LNCAP (cell line): ENCODE data around the gene ZBTB20.

ENCODE experiments used
- CTCF ChIP-seq: fragments of 450-650 bp; IDR thresholded peaks from 2 replicates; pipeline ENCODE4 v1.5.1; 2017; ENCODE audit warnings: mild to moderate bottlenecking

ZBTB20 gene

GRCh38 chr3:114799816-114800215 is 347.3 kb downstream of the ZBTB20 start:
- no peak for TF ChIP-seq CTCF

- no peak for TF ChIP-seq CTCF
Observed at GRCh38 chr3:114796796-114797195, 350.3 kb downstream of the ZBTB20 start.

- TF ChIP-seq CTCF: no peak
Observed at GRCh38 chr3:114794894-114795630, 352.0 kb downstream of the ZBTB20 start.

- TF ChIP-seq CTCF: no peak
Observed at GRCh38 chr3:114792159-114792918, 354.7 kb downstream of the ZBTB20 start.

GRCh38 chr3:114790752-114791151 is 356.3 kb downstream of the ZBTB20 start:
- TF ChIP-seq CTCF: no peak

GRCh38 chr3:114789803-114790202 is 357.3 kb downstream of the ZBTB20 start:
- no peak for TF ChIP-seq CTCF

GRCh38 chr3:114775395-114775794 is 371.7 kb downstream of the ZBTB20 start:
- TF ChIP-seq CTCF: no peak
